GM21786 (cell line): ENCODE measurements around the gene PTK6.
"Not testable (repeated sequence)": the region's sequence is repeated elsewhere in the genome, so short reads cannot be mapped to it uniquely, and the experiment has no call there.

Experiments
- ATAC-seq: cut with Tn5 transposase; IDR thresholded peaks from one replicate; pipeline ENCODE4 v1.9.1; 2021; ENCODE audit not compliant: unreplicated experiment

The PTK6 gene

GRCh38 chr20:63559485-63560332 lies 22.5 kb upstream of the PTK6 start:
- ATAC-seq = not testable (repeated sequence)

GRCh38 chr20:63558804-63559484 lies 21.8 kb upstream of the PTK6 start:
- ATAC-seq = no peak

GRCh38 chr20:63557481-63557891 lies 20.3 kb upstream of the PTK6 start:
- ATAC-seq = no peak

- ATAC-seq = no peak
Observed at GRCh38 chr20:63556873-63557478, 19.8 kb upstream of the PTK6 start.

- no peak for ATAC-seq
Observed at GRCh38 chr20:63555661-63556381, 18.6 kb upstream of the PTK6 start.

GRCh38 chr20:63554361-63555278 lies 17.4 kb upstream of the PTK6 start:
- ATAC-seq = no peak

GRCh38 chr20:63553933-63554290 lies 16.7 kb upstream of the PTK6 start, which contains the start of gene FNDC11:
Gene FNDC11, plus strand, starts transcription at chr20:63554159. Its CDS starts 1,505 bp downstream, at chr20:63555664.
- no peak for ATAC-seq

- ATAC-seq = no peak
Observed at GRCh38 chr20:63553251-63553932, 16.2 kb upstream of the PTK6 start.

GRCh38 chr20:63552481-63553249 lies 15.5 kb upstream of the PTK6 start:
- ATAC-seq = no peak

- no peak for ATAC-seq
Observed at GRCh38 chr20:63551068-63551467, 13.9 kb upstream of the PTK6 start.

GRCh38 chr20:63549679-63550282 lies 12.6 kb upstream of the PTK6 start:
- no peak for ATAC-seq

GRCh38 chr20:63549019-63549418 lies 11.8 kb upstream of the PTK6 start:
- ATAC-seq = no peak

GRCh38 chr20:63548542-63548941 lies 11.4 kb upstream of the PTK6 start:
- ATAC-seq = no peak

GRCh38 chr20:63547725-63548480 lies 10.7 kb upstream of the PTK6 start, which contains the start of gene SRMS:
Gene SRMS, minus strand, starts transcription at chr20:63547749. Its CDS starts 286 bp downstream, at chr20:63547463.
- no peak for ATAC-seq

GRCh38 chr20:63546956-63547724 lies 10.0 kb upstream of the PTK6 start:
- ATAC-seq = no peak

- no peak for ATAC-seq
Observed at GRCh38 chr20:63546256-63546955, 9.2 kb upstream of the PTK6 start.
